RWPE2 (cell line): Measurements from ENCODE around the gene PPP1R15B.

Experiments
- ATAC-seq: fragments of 200-7000 bp; cut with Tn5 transposase; 3 replicates; pipeline ENCODE4 v1.9.1; 2021; ENCODE audit warnings: low read depth
- DNase-seq: peaks from one replicate; pipeline ENCODE4 v3.0.0-alpha.2; 2020; ENCODE audit warnings: low spot score
- H3K27ac ChIP-seq: fragments of 450-650 bp; 2 replicates; pipeline ENCODE4 v1.5.1; 2017; ENCODE audit warnings: mild to moderate bottlenecking; ENCODE audit not compliant: poor library complexity, severe bottlenecking
- H3K27me3 ChIP-seq: fragments of 250-450 bp; sonication (Bioruptor Pico); 2 replicates; pipeline ENCODE4 v1.5.1; 2021; ENCODE audit warnings: mild to moderate bottlenecking, moderate library complexity; ENCODE audit not compliant: insufficient read depth, poor library complexity, severe bottlenecking
- H3K36me3 ChIP-seq: fragments of 250-450 bp; sonication (Bioruptor Pico); 2 replicates; pipeline ENCODE4 v1.5.1; 2020; ENCODE audit warnings: low read depth, mild to moderate bottlenecking, moderate library complexity
- H3K4me1 ChIP-seq: fragments of 250-450 bp; sonication (Bioruptor Pico); 2 replicates; pipeline ENCODE4 v1.5.1; 2021; ENCODE audit warnings: mild to moderate bottlenecking, moderate library complexity; ENCODE audit not compliant: insufficient read depth, poor library complexity, severe bottlenecking
- H3K4me3 ChIP-seq: fragments of 250-450 bp; sonication (Bioruptor Pico); 2 replicates; pipeline ENCODE4 v1.5.1; 2021; ENCODE audit warnings: mild to moderate bottlenecking, moderate library complexity; ENCODE audit not compliant: severe bottlenecking
- H3K9me3 ChIP-seq: fragments of 250-450 bp; sonication (Bioruptor Pico); 2 replicates; pipeline ENCODE4 v1.5.1; 2021; ENCODE audit warnings: mild to moderate bottlenecking, moderate library complexity; ENCODE audit not compliant: severe bottlenecking
- CTCF ChIP-seq: fragments of 450-650 bp; IDR thresholded peaks from one replicate; pipeline ENCODE4 v1.5.1; 2017; ENCODE audit warnings: mild to moderate bottlenecking, moderate library complexity; ENCODE audit not compliant: poor library complexity, severe bottlenecking

PPP1R15B gene

GRCh38 chr1:204411451-204412204, at the start of gene PPP1R15B:
Gene PPP1R15B (minus strand): TSS chr1:204411817. CDS start chr1:204411411, 406 bp downstream.
- ATAC-seq: peak; percentile 88
- no peaks in the 10 kb centered on the region for H3K27me3 ChIP-seq
- peaks cover 10% of the 10 kb centered on the region for H3K4me1 ChIP-seq
- peak within 1 kb of the TSS; percentile 94 for H3K4me3 ChIP-seq
- no peaks in the 10 kb centered on the region for H3K9me3 ChIP-seq
- peaks cover 45% of the 10 kb centered on the region for H3K36me3 ChIP-seq
- TF ChIP-seq CTCF: no peak
- DNase-seq: peak; percentile 95
- peak within 1 kb of the TSS; percentile 76 for H3K27ac ChIP-seq

- Histone ChIP-seq H3K36me3 (no peaks in the 10 kb centered on the region), H3K27me3 (no peaks in the 10 kb centered on the region), H3K27ac (no peak overlapping the region), H3K4me1 (no peaks in the 10 kb centered on the region), H3K4me3 (no peak overlapping the region), H3K9me3 (no peaks in the 10 kb centered on the region)
- no peak for TF ChIP-seq CTCF
- ATAC-seq (no peak), DNase-seq (no peak)
Observed at GRCh38 chr1:204460346-204460745, 48.7 kb upstream of the PPP1R15B start.

- TF ChIP-seq CTCF: no peak
- Histone ChIP-seq H3K27me3 (no peaks in the 10 kb centered on the region), H3K4me1 (no peaks in the 10 kb centered on the region), H3K9me3 (no peaks in the 10 kb centered on the region), H3K4me3 (no peak overlapping the region), H3K36me3 (no peaks in the 10 kb centered on the region), H3K27ac (no peak overlapping the region)
- ATAC-seq: no peak
- no peak for DNase-seq
Observed at GRCh38 chr1:204459706-204460105, 48.1 kb upstream of the PPP1R15B start.

GRCh38 chr1:204457666-204458065, 46.0 kb upstream of the PPP1R15B start:
- H3K36me3 ChIP-seq: no peaks in the 10 kb centered on the region
- TF ChIP-seq CTCF: no peak

GRCh38 chr1:204456826-204457442, 45.3 kb upstream of the PPP1R15B start:
- no peaks in the 10 kb centered on the region for H3K9me3 ChIP-seq
- H3K4me1 ChIP-seq: no peaks in the 10 kb centered on the region
- no peak overlapping the region for H3K27ac ChIP-seq
- no peak overlapping the region for H3K4me3 ChIP-seq
- H3K27me3 ChIP-seq: no peaks in the 10 kb centered on the region
- H3K36me3 ChIP-seq: no peaks in the 10 kb centered on the region
- ATAC-seq (no peak), DNase-seq (no peak)
- no peak for TF ChIP-seq CTCF

More at GRCh38 chr1:204457666-204458065, 46.0 kb upstream of the PPP1R15B start:
- ATAC-seq (no peak), DNase-seq (no peak)
- Histone ChIP-seq H3K9me3 (no peaks in the 10 kb centered on the region), H3K4me3 (no peak overlapping the region), H3K27me3 (no peaks in the 10 kb centered on the region), H3K27ac (no peak overlapping the region), H3K4me1 (no peaks in the 10 kb centered on the region)
